ENCODE results near the gene PSTPIP1.

PSTPIP1 gene

DNA sequence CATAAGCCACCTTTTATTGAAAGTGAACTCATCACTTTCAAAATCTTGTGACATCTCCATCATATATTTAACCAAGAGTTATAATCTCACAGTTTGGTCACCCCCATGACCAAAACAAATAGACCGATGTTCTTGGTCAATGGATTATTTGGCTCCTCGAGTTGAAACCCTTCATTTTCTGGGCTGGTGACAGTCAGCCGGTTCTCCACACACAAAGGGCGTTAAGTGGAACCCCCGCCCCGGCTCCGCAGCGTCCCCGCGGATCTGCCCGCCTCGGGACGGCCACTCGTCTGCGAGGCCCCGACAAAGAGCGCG, 75.2 kb downstream of the PSTPIP1 start:
- DNase-seq (ENCODE audit: low spot score) = no peak

- DNase-seq (ENCODE audit: low spot score) = peak; percentile 93
These were observed 75.8 kb downstream of the PSTPIP1 start, which contains the start of gene TSPAN3 for GRCh38 chr15:77070495-77071304. TSS of gene TSPAN3 (minus strand) at chr15:77071109. CDS start at chr15:77070954, 155 bp downstream.

- DNase-seq (ENCODE audit: low spot score) = no peak
These were observed 76.6 kb downstream of the PSTPIP1 start for GRCh38 chr15:77071305-77072223.

DNA sequence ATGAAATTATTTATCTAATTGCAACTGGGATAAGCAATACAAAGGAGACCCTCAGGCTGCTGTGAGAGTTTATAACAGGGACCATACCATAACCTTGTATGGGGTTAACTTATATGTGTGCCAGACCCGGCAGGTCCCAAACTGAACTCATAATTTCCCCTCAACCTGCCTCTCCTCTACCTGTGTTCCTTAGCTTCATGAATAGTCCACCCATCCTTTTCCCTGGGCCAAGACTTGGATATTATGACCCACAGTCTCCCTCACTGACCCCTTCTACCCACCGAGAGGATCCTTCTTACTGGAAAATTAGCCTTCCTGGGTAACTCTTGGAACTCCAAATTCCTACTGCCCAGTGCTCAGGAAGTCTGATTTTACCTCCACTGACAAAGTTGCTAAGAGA, 79.4 kb downstream of the PSTPIP1 start:
- DNase-seq (ENCODE audit: low spot score) = no peak

DNA sequence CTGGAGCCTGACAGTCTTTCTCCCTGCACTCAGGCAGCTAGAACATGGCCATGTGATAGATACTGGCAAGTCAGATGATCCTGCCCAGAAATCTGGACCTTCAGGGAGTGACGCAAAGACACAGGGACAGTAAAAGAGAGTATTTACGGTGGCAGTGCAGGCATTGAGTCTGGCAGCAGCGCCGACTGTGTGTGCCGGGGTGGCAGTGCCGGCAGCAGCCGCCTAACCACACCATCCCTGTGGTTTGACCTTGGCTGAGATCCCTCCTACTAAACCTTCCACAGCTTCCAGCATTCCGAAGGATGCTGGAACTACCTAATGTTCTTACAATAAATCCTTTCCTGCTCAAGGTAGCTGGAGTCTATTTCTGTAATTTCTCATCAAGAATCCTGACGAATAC, 80.6 kb downstream of the PSTPIP1 start:
- no peak for DNase-seq (ENCODE audit: low spot score)

- DNase-seq (ENCODE audit: low spot score) = no peak
These were observed 81.5 kb downstream of the PSTPIP1 start for GRCh38 chr15:77076323-77076915.

DNA sequence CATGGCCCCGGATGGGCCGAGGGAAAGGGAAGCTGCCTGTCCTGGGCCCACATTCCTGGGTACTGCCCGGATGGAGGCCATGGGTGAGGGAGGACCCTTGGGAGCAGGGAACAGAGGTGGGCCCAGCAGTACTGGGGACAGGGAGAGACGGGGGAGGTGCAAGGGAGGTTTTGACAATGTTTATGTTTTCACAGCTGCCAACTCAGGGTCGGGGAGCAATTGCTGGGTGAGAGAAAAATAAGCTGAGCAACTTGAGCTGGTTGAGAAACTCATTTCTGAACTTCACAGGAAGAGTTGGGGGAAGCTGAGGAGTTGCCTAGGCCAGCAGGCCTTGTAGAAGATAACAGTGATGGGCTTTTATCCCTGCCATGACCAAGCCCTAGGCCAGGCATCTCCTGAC, 87.0 kb downstream of the PSTPIP1 start:
- DNase-seq (ENCODE audit: low spot score) = no peak

GRCh38 chr15:77083381-77084160, 88.6 kb downstream of the PSTPIP1 start:
- peak; percentile 57 for DNase-seq (ENCODE audit: low spot score)

- no peak for DNase-seq (ENCODE audit: low spot score)
These were observed 89.5 kb downstream of the PSTPIP1 start for GRCh38 chr15:77084436-77084835.

DNA sequence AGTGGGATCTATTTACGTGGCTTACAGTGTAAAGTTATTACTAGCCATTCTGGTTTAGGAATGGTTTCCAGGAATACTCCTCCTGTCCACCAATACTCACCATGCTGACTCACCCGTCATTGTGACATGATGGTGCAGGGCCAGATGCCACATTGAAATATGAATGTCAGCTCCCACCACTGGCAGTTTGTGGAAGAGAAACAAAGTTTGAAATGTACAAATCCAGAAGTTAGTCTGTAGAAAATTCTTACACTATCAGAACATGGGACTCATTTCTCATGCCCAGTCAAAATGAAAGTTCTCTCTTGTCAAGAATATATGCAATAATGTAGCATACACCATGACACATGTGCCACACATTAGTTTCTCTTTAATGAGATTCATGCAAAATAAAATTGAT, 90.4 kb downstream of the PSTPIP1 start:
- DNase-seq (ENCODE audit: low spot score) = no peak
